Stimulated activated CD4-positive, alpha-beta T cell treated with anti-CD3 and anti-CD28 coated beads, Interleukin-1b, Interleukin-23, amount 100 ng/mL, for 1 hour (primary cell): ENCODE data around the gene SUPT16H.
"Not testable (repeated sequence)": the region's sequence is repeated elsewhere in the genome, so short reads cannot be mapped to it uniquely, and the experiment has no call there.

Experiments
- DNase-seq, 2 donors: peaks; one replicate each; pipeline ENCODE4 v3.0.0-alpha.2; 2020; ENCODE audit warnings: low read depth in 2 of 2

The SUPT16H gene

DNA sequence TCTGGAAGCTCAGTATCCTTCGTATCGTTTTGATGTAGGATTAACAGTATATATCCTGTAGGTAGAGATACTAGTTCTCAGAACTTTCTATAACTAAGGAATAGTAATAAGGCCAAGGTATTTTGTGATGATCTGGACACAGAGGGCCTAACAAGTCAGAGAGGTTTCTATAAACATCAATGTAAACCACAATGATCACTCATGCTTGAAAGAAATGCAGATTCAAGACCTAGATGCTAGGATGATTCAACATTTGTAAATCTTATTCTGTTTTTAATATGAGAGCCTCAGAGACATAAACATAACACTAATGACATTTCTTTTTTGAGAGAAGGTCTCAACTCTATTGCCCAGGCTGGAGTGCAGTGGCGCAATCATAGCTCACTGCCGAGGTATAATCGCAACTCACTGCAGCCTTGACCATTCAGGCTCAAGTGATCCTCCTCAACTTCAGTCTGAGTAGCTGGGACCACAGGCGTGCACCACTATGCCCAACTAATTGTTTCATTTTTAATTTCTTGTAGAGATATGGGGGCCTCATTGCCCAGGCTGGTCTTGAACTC lies 16.2 kb downstream of the SUPT16H start:
- no peak for DNase-seq

GRCh38 chr14:21356511-21356910 lies 27.3 kb downstream of the SUPT16H start:
- no peak for DNase-seq

- DNase-seq = no peak
These were observed 31.2 kb downstream of the SUPT16H start for GRCh38 chr14:21352587-21352986.

DNA sequence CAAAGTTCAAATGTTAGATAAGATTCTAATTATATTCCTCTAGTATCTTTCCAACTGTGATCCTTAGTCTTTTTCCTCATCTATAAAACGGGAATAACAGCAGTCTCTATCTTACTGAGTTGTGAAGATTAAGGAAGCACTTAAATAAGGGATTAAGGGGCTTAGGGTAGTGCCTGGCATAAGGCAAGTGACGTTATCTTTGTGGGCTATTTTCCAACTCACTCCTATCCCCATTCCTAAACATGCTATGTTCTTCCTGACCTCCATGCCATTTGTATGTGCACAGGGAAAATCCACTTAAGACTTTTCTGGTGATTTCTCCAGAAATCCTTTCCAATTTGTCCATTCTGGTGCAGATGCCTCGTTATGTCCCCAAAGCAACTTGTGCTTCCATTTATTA lies 33.3 kb downstream of the SUPT16H start:
- DNase-seq = no peak

- DNase-seq = no peak
These were observed 36.6 kb downstream of the SUPT16H start for GRCh38 chr14:21347201-21347600.

- DNase-seq = no peak
These were observed 37.2 kb downstream of the SUPT16H start for GRCh38 chr14:21346532-21347135.

DNA sequence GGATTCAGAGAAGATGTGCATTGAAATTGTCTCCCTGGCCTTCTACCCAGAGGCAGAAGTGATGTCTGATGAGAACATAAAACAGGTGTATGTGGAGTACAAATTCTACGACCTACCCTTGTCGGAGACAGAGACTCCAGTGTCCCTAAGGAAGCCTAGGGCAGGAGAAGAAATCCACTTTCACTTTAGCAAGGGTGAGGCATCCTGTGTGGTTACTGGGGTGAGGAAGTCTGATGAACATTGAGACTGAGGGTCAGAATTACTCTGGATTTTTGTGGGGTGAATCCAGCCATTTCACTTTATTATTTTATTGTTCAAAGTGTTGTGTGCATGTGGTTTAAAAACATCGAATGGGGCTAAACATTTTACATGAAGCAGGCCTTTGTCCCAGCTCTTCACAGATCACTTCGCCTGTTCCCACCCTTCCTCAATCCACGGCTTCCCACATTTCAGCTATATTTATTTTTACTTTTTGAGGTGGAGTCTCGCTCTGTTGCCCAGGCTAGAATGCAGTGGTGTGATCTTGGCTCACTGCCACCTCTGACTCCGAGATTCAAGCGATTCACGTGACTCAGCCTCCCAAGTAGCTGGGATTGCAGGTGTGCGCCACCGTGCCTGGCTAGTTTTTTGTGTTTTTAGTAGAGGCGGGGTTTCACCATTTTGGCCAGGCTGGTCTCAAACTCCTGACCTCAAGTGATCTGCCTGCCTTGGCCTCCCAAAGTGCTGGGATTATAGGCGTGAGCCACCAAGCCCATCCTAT lies 40.6 kb downstream of the SUPT16H start:
- no peak for DNase-seq

GRCh38 chr14:21334202-21334906 lies 49.5 kb downstream of the SUPT16H start:
- DNase-seq = no peak

GRCh38 chr14:21332950-21333349 lies 50.9 kb downstream of the SUPT16H start:
- no peak for DNase-seq

- DNase-seq = no peak
These were observed 56.8 kb downstream of the SUPT16H start for GRCh38 chr14:21326972-21327371.

GRCh38 chr14:21322716-21323115 lies 61.1 kb downstream of the SUPT16H start:
- no peak for DNase-seq

DNA sequence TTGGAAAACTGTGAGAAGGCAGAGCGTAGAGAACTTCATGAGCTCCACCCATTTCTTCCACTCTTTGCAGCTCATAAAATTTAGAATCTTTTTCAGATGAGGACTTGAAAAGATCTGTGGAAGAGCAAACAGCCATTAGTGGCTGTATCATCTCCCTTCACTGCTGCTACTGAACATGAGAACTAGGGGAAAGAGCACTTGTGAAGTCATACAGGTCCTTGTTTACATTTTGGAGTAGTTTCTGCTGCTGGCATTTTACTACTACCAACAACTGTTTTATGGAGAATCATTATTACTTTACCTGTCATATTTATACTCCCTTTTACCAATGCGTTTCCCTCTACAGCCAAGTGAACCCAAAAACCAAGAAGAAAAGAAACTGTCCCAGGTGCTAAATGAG lies 62.9 kb downstream of the SUPT16H start:
- DNase-seq = no peak

DNA sequence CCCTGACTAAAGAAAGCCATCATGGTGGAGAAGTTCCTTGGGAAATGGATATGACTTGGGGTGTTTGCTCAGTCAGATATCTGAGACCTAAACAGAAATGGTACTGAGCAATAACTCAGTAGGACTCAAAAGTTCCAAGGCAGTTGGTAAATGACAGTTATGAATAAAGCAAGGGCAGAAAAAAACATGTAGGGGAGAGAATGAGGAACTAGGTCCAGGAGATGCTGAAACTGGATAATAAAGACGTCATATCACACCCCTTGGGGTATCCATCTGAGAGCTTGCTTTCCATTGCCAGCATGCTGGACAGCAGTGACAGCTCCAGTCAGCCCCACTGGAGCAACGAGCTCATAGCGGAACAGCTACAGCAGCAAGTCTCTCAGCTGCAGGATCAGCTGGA lies 66.4 kb downstream of the SUPT16H start:
- no peak for DNase-seq

GRCh38 chr14:21313512-21313911 lies 70.3 kb downstream of the SUPT16H start:
- no peak for DNase-seq

DNA sequence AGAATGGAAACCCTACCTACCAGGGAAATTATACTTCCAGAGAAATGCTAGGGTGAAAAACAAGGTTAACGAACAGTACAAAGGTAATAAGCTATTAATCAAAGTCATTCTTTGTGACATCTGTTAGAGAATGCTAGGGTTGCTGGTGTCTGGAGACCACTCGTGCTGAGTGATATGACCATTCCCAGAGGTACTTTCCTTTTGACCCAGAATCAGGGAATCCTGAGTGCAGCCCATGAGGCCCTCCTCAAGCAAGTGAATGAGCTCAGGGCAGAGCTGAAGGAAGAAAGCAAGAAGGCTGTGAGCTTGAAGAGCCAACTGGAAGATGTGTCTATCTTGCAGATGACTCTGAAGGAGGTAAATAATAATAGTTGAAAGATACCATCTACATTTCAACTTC lies 72.2 kb downstream of the SUPT16H start:
- DNase-seq = no peak

GRCh38 chr14:21309956-21310355 lies 73.9 kb downstream of the SUPT16H start:
- no peak for DNase-seq

- DNase-seq = no peak
These were observed 74.6 kb downstream of the SUPT16H start for GRCh38 chr14:21309238-21309636.

DNA sequence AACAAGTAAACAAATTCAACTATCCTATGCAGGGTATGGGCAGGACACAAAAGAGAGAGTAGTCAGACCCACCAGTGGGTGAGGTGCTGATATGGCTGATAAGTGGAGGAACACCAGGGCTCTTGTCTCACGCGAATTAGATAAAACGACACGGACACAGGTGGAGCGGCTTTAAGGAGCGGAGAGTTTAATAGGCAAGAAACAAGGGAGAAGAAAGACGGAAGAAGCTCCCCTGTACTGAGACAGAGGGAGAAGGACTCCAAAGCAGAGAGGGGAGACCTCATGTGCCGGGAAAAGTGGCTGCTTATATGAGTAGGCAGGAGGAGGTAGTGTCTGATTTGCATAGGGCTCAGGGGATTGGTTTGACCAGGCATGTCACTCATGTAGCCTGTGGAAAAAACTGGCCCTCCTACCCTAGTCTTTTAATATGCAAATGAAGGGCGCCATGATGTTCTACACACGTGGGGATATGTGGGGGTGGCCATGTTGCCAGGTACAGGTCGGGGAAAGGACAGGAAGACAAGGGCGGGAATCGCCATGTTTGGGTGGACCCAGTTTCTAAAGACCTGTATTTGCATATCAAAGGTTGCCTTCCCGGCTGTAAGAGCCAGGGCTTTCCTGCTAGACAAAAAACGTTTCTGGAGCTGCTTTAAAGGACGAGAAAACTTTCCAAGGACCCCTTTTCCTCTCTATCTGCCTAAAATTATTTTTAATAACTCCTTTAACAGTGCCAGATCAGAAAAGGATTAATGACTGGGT lies 75.2 kb downstream of the SUPT16H start:
- DNase-seq = peak; percentile 40 to 58

- DNase-seq = no peak
These were observed 75.7 kb downstream of the SUPT16H start for GRCh38 chr14:21308132-21308478.

GRCh38 chr14:21307637-21308036 lies 76.2 kb downstream of the SUPT16H start:
- DNase-seq = no peak

DNA sequence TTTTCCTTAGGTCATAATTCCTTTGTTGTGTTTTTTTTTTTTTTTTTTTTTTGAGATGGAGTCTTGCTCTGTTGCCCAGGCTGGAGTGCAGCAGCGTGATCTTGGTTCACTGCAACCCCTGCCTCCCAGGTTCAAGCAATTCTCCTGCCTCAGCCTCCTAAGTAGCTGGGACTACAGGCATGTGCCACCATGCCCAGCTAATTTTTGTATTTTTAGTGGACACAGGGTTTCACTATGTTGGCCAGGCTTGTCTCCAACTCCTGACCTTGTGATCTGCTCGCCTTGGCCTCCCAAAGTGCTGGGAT lies 81.0 kb downstream of the SUPT16H start:
- DNase-seq = not testable (repeated sequence)
